GM21390 (cell line): ENCODE measurements around the gene OR13C8.

Experiments
- ATAC-seq: cut with Tn5 transposase; IDR thresholded peaks from one replicate; pipeline ENCODE4 v1.9.1; 2021; ENCODE audit not compliant: unreplicated experiment

OR13C8 gene

DNA sequence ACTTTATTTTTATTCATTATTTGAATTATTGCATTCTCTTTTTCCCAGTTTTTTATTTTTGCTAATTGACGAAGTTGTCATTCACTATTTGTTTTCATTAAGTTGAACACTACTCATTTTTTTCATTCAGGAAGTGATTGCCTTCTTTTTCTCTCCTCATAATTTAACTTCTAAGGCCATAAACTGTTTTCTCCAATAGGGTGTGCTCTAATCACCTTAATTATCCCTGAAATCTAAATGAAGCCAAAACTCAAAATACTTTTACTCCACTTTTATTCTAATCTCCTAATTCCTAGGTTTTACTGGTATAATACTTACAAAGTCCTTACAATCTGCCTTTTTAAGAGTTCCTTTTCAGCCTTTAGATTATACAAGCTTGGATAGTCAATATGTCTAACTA, 39.4 kb downstream of the OR13C8 start:
- no peak for ATAC-seq

DNA sequence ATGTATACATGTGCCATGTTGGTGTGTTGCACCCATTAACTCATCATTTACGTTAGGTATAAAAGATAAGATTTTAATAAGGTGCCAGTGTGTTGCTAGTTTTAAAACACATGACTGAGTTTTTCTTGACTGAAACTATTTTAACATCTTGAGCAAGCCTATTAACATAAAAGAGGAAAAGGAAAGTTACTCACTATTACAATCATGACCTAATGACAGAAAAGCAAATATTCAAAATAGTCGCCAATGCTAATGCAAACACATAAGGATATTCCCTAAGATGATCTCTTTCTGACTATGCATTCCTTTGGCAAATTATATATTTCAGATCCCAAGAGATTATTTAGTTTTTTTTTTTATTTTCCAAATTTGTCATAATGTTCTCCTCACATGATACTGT, 42.2 kb downstream of the OR13C8 start:
- no peak for ATAC-seq

DNA sequence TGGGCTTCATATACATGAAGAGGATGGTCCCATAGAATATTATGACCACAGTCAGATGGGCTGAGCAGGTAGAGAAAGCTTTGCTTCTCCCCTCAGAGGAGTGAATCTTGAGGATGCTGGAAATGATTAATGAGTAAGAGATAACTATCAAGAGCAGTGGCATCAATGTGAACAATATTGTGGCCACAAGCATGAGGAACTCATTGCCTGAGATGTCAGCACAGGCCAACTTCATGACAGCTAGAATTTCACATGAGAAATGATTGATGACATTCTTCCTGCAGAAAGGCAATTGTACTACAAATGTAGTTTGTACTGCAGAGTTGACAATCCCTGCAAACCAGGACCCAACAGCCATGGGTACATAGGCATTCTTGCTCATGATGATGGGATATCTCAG, 48.5 kb downstream of the OR13C8 start:
- ATAC-seq: no peak

DNA sequence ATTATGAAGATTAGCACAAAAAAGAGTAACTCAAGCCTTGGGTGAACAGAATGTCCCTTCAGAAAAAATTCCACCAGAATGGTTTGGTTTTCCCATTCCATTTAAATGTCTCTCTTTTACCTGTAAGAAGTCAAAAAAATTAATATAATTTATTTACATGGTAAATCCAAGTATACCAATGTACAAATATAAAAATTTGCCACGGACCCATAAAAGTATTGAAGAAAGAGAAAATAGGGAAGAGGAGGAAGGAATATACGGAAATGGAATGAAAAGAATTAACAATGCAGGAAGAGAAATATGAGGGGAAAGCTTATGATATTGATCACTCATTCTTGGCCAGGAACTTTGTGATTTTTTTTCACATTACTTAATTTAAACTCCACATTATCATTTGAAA, 49.1 kb downstream of the OR13C8 start, which contains the start of gene OR13C9:
TSS of gene OR13C9 (minus strand) at position 101 of the 400 bp plus-strand sequence. CDS start at position 101, 0 bp downstream.
- ATAC-seq: no peak
